HG02798 (cell line): ENCODE results near the gene NRP2.
A peak's percentile ranks its signal among the peaks of the same experiment; 100 is the strongest.

ENCODE experiments used
- ATAC-seq: cut with Tn5 transposase; IDR thresholded peaks from one replicate; pipeline ENCODE4 v1.9.1; 2021; ENCODE audit warnings: mild to moderate bottlenecking; ENCODE audit not compliant: unreplicated experiment, poor library complexity

Gene NRP2

GRCh38 chr2:205749078-205749477, 66.8 kb downstream of the NRP2 start:
- no peak for ATAC-seq

- no peak for ATAC-seq
Observed at GRCh38 chr2:205750797-205751196, 68.5 kb downstream of the NRP2 start.

- no peak for ATAC-seq
Observed at GRCh38 chr2:205751569-205752031, 69.3 kb downstream of the NRP2 start.

- no peak for ATAC-seq
Observed at GRCh38 chr2:205752296-205752820, 70.1 kb downstream of the NRP2 start.

GRCh38 chr2:205752924-205753323, 70.6 kb downstream of the NRP2 start:
- ATAC-seq: no peak

GRCh38 chr2:205754285-205754923, 72.1 kb downstream of the NRP2 start:
- no peak for ATAC-seq

- no peak for ATAC-seq
Observed at GRCh38 chr2:205754924-205755321, 72.6 kb downstream of the NRP2 start.

GRCh38 chr2:205755923-205756322, 73.6 kb downstream of the NRP2 start:
- ATAC-seq: no peak

- no peak for ATAC-seq
Observed at GRCh38 chr2:205757271-205757670, 75.0 kb downstream of the NRP2 start.

GRCh38 chr2:205758051-205758450, 75.8 kb downstream of the NRP2 start:
- ATAC-seq: no peak

GRCh38 chr2:205758500-205758899, 76.2 kb downstream of the NRP2 start:
- no peak for ATAC-seq

GRCh38 chr2:205759257-205759656, 77.0 kb downstream of the NRP2 start:
- ATAC-seq: no peak

- ATAC-seq: no peak
Observed at GRCh38 chr2:205759732-205760131, 77.4 kb downstream of the NRP2 start.

- no peak for ATAC-seq
Observed at GRCh38 chr2:205760157-205760556, 77.9 kb downstream of the NRP2 start.

GRCh38 chr2:205761421-205761820, 79.1 kb downstream of the NRP2 start:
- ATAC-seq: no peak

GRCh38 chr2:205762881-205763280, 80.6 kb downstream of the NRP2 start:
- ATAC-seq: no peak

- ATAC-seq: peak; percentile 53
Observed at GRCh38 chr2:205763708-205764211, 81.5 kb downstream of the NRP2 start.

- ATAC-seq: no peak
Observed at GRCh38 chr2:205764270-205764746, 82.0 kb downstream of the NRP2 start.

GRCh38 chr2:205765151-205765550, 82.8 kb downstream of the NRP2 start:
- ATAC-seq: no peak

- peak; percentile 53 for ATAC-seq
Observed at GRCh38 chr2:205766779-205767359, 84.6 kb downstream of the NRP2 start.

- ATAC-seq: no peak
Observed at GRCh38 chr2:205767617-205768016, 85.3 kb downstream of the NRP2 start.

GRCh38 chr2:205768341-205768740, 86.0 kb downstream of the NRP2 start:
- no peak for ATAC-seq
